NCI-H187 treated with DMSO at 0.1 percent for 48 hours (cell line): ENCODE measurements around the gene ENTPD1.
"Not testable (repeated sequence)": the region's sequence is repeated elsewhere in the genome, so short reads cannot be mapped to it uniquely, and the experiment has no call there.

Experiments used
- DNase-seq: peaks from one replicate; lab custom pipeline; 2025; lab: John Stamatoyannopoulos, UW

ENTPD1 gene

GRCh38 chr10:95796504-95796903 lies 40.5 kb downstream of the ENTPD1 start:
- DNase-seq: no peak

- DNase-seq: no peak
Observed at GRCh38 chr10:95798096-95798855, 42.3 kb downstream of the ENTPD1 start.

- not testable (repeated sequence) for DNase-seq
Observed at GRCh38 chr10:95800286-95800685, 44.3 kb downstream of the ENTPD1 start.

GRCh38 chr10:95806687-95807380 lies 50.9 kb downstream of the ENTPD1 start:
- DNase-seq: not testable (repeated sequence)

- DNase-seq: not testable (repeated sequence)
Observed at GRCh38 chr10:95808705-95809308, 52.8 kb downstream of the ENTPD1 start.

GRCh38 chr10:95809370-95810197 lies 53.6 kb downstream of the ENTPD1 start:
- no peak for DNase-seq

GRCh38 chr10:95810198-95810976 lies 54.4 kb downstream of the ENTPD1 start:
- no peak for DNase-seq

GRCh38 chr10:95813054-95813685 lies 57.2 kb downstream of the ENTPD1 start:
- no peak for DNase-seq

GRCh38 chr10:95814011-95814727 lies 58.2 kb downstream of the ENTPD1 start:
- no peak for DNase-seq

- no peak for DNase-seq
Observed at GRCh38 chr10:95815133-95815532, 59.2 kb downstream of the ENTPD1 start.

GRCh38 chr10:95815701-95816240 lies 59.8 kb downstream of the ENTPD1 start:
- no peak for DNase-seq

GRCh38 chr10:95818010-95818409 lies 62.0 kb downstream of the ENTPD1 start:
- DNase-seq: no peak

- no peak for DNase-seq
Observed at GRCh38 chr10:95818668-95819067, 62.7 kb downstream of the ENTPD1 start.

- no peak for DNase-seq
Observed at GRCh38 chr10:95819620-95820329, 63.8 kb downstream of the ENTPD1 start.

- no peak for DNase-seq
Observed at GRCh38 chr10:95820363-95820762, 64.4 kb downstream of the ENTPD1 start.

GRCh38 chr10:95821720-95822119 lies 65.8 kb downstream of the ENTPD1 start:
- DNase-seq: no peak

GRCh38 chr10:95830044-95830443 lies 74.1 kb downstream of the ENTPD1 start:
- DNase-seq: no peak

GRCh38 chr10:95831076-95831475 lies 75.1 kb downstream of the ENTPD1 start:
- no peak for DNase-seq

GRCh38 chr10:95831515-95831914 lies 75.6 kb downstream of the ENTPD1 start:
- no peak for DNase-seq
